Trophoblast cell (in vitro differentiated cells and primary cell): ENCODE measurements around the gene LAG3.

ENCODE experiments used
- DNase-seq, 2 donors: peaks; one replicate each; pipeline ENCODE4 v3.0.0-alpha.2; 2016
- H2AFZ ChIP-seq: 2 replicates; pipeline ENCODE4 v1.6.1; 2013; ENCODE audit warnings: low read length, moderate library complexity, mild to moderate bottlenecking; ENCODE audit not compliant: insufficient read depth, poor library complexity
- H2AK5ac ChIP-seq: 2 replicates; pipeline ENCODE4 v1.6.1; 2013; ENCODE audit warnings: mild to moderate bottlenecking, low read length
- H2BK120ac ChIP-seq: 2 replicates; pipeline ENCODE4 v1.6.1; 2013; ENCODE audit warnings: low read length, mild to moderate bottlenecking, moderate library complexity; ENCODE audit not compliant: insufficient read depth, poor library complexity
- H2BK12ac ChIP-seq: 2 replicates; pipeline ENCODE4 v1.6.1; 2013; ENCODE audit warnings: mild to moderate bottlenecking, low read length, moderate library complexity
- H2BK5ac ChIP-seq: 2 replicates; pipeline ENCODE4 v1.6.1; 2013; ENCODE audit warnings: low read length, low read depth, moderate library complexity, mild to moderate bottlenecking; ENCODE audit not compliant: poor library complexity
- H3K14ac ChIP-seq: 2 replicates; pipeline ENCODE4 v1.6.1; 2013; ENCODE audit warnings: mild to moderate bottlenecking, low read length
- H3K18ac ChIP-seq: 2 replicates; pipeline ENCODE4 v1.6.1; 2013; ENCODE audit warnings: mild to moderate bottlenecking, low read length
- H3K23ac ChIP-seq: 2 replicates; pipeline ENCODE4 v1.6.1; 2013; ENCODE audit warnings: low read length
- H3K27ac ChIP-seq: 2 replicates; pipeline ENCODE4 v1.5.1; 2013; ENCODE audit warnings: low read depth, mild to moderate bottlenecking, inconsistent platforms, low read length, moderate library complexity
- H3K27me3 ChIP-seq: 2 replicates; pipeline ENCODE4 v1.6.1; 2013; ENCODE audit warnings: inconsistent platforms, mild to moderate bottlenecking, low read length, moderate library complexity; ENCODE audit not compliant: insufficient read depth
- H3K36me3 ChIP-seq, 2 experiments: 1 replicate in 1 of 2; 2 replicates in 1 of 2; pipeline ENCODE4 v1.6.1; 2013; ENCODE audit warnings: low read length in 2 of 2, mild to moderate bottlenecking in 2 of 2, moderate library complexity in 1 of 2; ENCODE audit not compliant: insufficient read depth in 2 of 2, control insufficient read depth in 1 of 2
- H3K4ac ChIP-seq: 2 replicates; pipeline ENCODE4 v1.6.1; 2013; ENCODE audit warnings: low read depth, mild to moderate bottlenecking, low read length, moderate library complexity
- H3K4me1 ChIP-seq, 2 experiments: 1 replicate in 1 of 2; 2 replicates in 1 of 2; pipeline ENCODE4 v1.6.1; 2013; ENCODE audit warnings: low read length in 2 of 2, mild to moderate bottlenecking in 2 of 2, moderate library complexity in 1 of 2; ENCODE audit not compliant: insufficient read depth in 2 of 2, control insufficient read depth in 1 of 2
- H3K4me2 ChIP-seq: 2 replicates; pipeline ENCODE4 v1.6.1; 2013; ENCODE audit warnings: inconsistent platforms, mild to moderate bottlenecking, low read length, moderate library complexity
- H3K4me3 ChIP-seq: 2 replicates; pipeline ENCODE4 v1.5.1; 2013; ENCODE audit warnings: mild to moderate bottlenecking, low read depth, low read length, inconsistent platforms
- H3K79me1 ChIP-seq: one replicate; pipeline ENCODE4 v1.6.1; 2013; ENCODE audit warnings: low read length
- H3K79me2 ChIP-seq: 2 replicates; pipeline ENCODE4 v1.6.1; 2013; ENCODE audit warnings: low read length, mild to moderate bottlenecking; ENCODE audit not compliant: control insufficient read depth, insufficient read depth, poor library complexity
- H3K9ac ChIP-seq: 2 replicates; pipeline ENCODE4 v1.6.1; 2013; ENCODE audit warnings: mild to moderate bottlenecking, low read length
- H3K9me3 ChIP-seq: 2 replicates; pipeline ENCODE4 v1.6.1; 2013; ENCODE audit warnings: low read depth, mild to moderate bottlenecking, control low read depth, inconsistent platforms, low read length; ENCODE audit not compliant: insufficient read depth
- H4K12ac ChIP-seq: 2 replicates; pipeline ENCODE4 v1.6.1; 2013; ENCODE audit warnings: low read depth, mild to moderate bottlenecking, low read length, moderate library complexity
- H4K8ac ChIP-seq: 2 replicates; pipeline ENCODE4 v1.6.1; 2013; ENCODE audit warnings: low read depth, mild to moderate bottlenecking, low read length, moderate library complexity
- H4K91ac ChIP-seq: one replicate; pipeline ENCODE4 v1.6.1; 2013; ENCODE audit warnings: low read depth, mild to moderate bottlenecking, low read length, moderate library complexity
- WGBS: extraction: QIAGEN DNeasy Blood & Tissue Kit; methylation state at CpG from one replicate; pipeline ENCODE4 v1.1.7; 2013; ENCODE audit warnings: missing lambda C conversion rate; ENCODE audit not compliant: insufficient read length, insufficient coverage; ENCODE audit errors: extremely low coverage; 5-methylcytosine and 5-hydroxymethylcytosine counted together

The LAG3 gene

DNA sequence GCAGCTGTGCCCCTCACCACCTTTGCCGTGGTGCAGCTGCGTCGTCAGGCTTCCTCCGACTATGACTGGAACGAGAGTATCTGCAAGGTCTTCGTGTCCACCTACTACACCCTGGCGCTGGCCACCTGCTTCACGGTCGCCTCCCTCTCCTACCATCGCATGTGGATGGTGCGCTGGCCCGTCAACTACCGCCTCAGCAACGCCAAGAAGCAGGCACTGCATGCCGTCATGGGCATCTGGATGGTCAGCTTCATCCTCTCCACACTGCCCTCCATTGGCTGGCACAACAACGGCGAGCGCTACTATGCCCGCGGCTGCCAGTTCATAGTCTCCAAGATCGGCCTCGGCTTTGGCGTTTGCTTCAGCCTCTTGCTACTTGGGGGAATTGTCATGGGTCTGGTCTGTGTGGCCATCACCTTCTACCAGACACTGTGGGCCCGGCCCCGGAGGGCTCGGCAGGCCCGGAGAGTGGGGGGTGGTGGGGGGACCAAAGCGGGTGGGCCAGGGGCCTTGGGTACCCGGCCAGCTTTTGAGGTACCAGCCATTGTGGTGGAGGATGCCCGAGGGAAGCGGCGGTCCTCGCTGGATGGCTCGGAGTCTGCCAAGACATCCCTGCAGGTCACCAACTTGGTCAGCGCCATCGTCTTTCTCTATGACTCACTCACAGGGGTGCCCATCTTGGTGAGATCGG is 51.9 kb downstream of the LAG3 start:
- no peak overlapping the region for H4K8ac ChIP-seq
- H3K14ac ChIP-seq, result no peak overlapping the region
- H4K12ac ChIP-seq, result no peak overlapping the region
- DNase-seq, result no peak
- no peak overlapping the region for H4K91ac ChIP-seq
- H3K36me3 ChIP-seq, result no peaks in the 10 kb centered on the region
- no peak overlapping the region for H3K4me3 ChIP-seq
- no peak overlapping the region for H3K23ac ChIP-seq
- no CpG with 5 or more reads among the region's 37 CpGs for WGBS
- no peak overlapping the region for H2BK120ac ChIP-seq
- peak overlapping the region; percentile 27 for H2AK5ac ChIP-seq
- H3K4me2 ChIP-seq, result no peak overlapping the region
- no peaks in the 10 kb centered on the region for H3K27me3 ChIP-seq
- H2BK5ac ChIP-seq, result no peak overlapping the region
- H3K18ac ChIP-seq, result no peak overlapping the region
- H3K4me1 ChIP-seq, result peaks cover 12 to 33% of the 10 kb centered on the region in 2 experiments
- H2BK12ac ChIP-seq, result no peak overlapping the region
- H3K79me2 ChIP-seq, result peaks cover 7% of the 10 kb centered on the region
- H2AFZ ChIP-seq, result no peak overlapping the region
- H3K79me1 ChIP-seq, result peaks cover 12% of the 10 kb centered on the region
- H3K9ac ChIP-seq, result no peak overlapping the region
- no peak overlapping the region for H3K4ac ChIP-seq
- no peak overlapping the region for H3K27ac ChIP-seq
- H3K9me3 ChIP-seq, result no peaks in the 10 kb centered on the region

DNA sequence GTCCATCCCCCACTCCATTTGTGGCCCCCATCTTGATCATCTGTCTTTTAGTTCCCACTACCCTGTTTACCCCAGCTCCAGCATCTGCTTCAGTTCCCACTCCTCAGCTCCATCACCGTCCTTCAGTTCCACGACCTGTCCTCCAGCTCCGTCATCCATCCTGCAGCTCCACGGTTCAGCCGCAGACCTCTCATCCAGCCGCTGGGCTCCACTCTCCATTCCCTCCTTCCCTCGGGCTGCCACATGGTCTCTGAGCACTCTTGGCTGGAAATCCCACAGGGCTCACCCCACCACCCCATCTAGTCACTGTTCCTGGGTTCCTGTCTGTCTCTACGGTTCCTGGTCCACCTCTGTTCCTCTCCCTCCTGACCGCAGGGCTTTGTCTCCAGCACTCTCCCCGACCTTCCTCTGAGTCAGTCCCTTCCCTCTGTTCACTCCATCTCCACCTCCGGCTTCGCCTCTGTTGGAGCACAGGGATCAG is 52.6 kb downstream of the LAG3 start:
- Histone ChIP-seq H2AK5ac (no peak overlapping the region), H3K36me3 (peaks cover 0 to 2% of the 10 kb centered on the region in 2 experiments), H3K79me1 (peaks cover 15% of the 10 kb centered on the region), H3K79me2 (peaks cover 8% of the 10 kb centered on the region), H3K23ac (no peak overlapping the region), H4K91ac (no peak overlapping the region), H3K4me3 (no peak overlapping the region), H3K4me1 (peaks cover 12 to 35% of the 10 kb centered on the region in 2 experiments), H3K4me2 (no peak overlapping the region), H2BK120ac (no peak overlapping the region), H2AFZ (no peak overlapping the region), H3K9me3 (no peaks in the 10 kb centered on the region), H4K12ac (peak overlapping the region; percentile 13), H4K8ac (no peak overlapping the region), H2BK5ac (no peak overlapping the region), H3K4ac (no peak overlapping the region), H3K9ac (no peak overlapping the region), H2BK12ac (no peak overlapping the region), H3K27ac (no peak overlapping the region), H3K18ac (no peak overlapping the region), H3K14ac (no peak overlapping the region), H3K27me3 (no peaks in the 10 kb centered on the region)
- no peak for DNase-seq
- no CpG with 5 or more reads among the region's 12 CpGs for WGBS

DNA sequence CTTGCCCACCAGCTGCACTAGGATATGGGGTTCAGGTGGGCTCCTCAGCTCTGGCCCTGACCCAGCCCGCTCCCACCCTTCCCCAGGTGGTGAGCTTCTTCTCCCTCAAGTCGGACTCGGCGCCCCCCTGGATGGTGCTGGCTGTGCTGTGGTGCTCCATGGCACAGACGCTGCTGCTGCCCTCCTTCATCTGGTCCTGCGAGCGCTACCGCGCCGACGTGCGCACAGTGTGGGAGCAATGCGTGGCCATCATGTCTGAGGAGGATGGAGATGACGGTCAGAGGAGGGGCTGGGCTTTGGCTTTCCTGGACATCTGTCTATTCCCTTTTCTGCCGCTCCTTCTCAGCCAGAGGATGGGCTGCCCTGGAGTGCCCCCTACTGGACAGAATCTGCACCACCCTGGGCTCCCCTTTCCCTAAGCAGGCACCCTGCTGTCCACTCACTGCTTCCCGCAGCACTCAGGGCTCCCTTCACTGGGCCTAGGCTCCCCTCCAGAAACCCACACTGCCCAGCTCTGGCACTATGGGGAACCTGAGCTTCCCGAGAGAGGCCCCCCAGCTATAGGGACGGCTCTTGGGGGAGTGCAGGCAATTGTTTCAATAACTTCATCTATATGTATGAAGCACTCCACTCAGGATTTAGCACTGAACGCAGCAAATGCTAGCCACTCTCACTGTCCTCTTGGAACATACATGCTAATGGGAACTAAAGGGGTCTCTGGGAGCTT is 53.2 kb downstream of the LAG3 start:
- no peak overlapping the region for H3K14ac ChIP-seq
- no peaks in the 10 kb centered on the region for H3K27me3 ChIP-seq
- H3K23ac ChIP-seq, result no peak overlapping the region
- H4K12ac ChIP-seq, result no peak overlapping the region
- H4K8ac ChIP-seq, result no peak overlapping the region
- no peak overlapping the region for H3K18ac ChIP-seq
- WGBS, result no CpG with 5 or more reads among the region's 19 CpGs
- H3K4me3 ChIP-seq, result no peak overlapping the region
- no peak overlapping the region for H2AFZ ChIP-seq
- peaks cover 4 to 8% of the 10 kb centered on the region in 2 experiments for H3K36me3 ChIP-seq
- no peak overlapping the region for H2BK120ac ChIP-seq
- H3K9me3 ChIP-seq, result no peaks in the 10 kb centered on the region
- peak; percentile 73 to 82 for DNase-seq
- no peak overlapping the region for H2BK5ac ChIP-seq
- H3K4me1 ChIP-seq, result peaks cover 12 to 35% of the 10 kb centered on the region in 2 experiments
- H3K27ac ChIP-seq, result no peak overlapping the region
- peaks cover 15% of the 10 kb centered on the region for H3K79me1 ChIP-seq
- peaks cover 8% of the 10 kb centered on the region for H3K79me2 ChIP-seq
- no peak overlapping the region for H3K4ac ChIP-seq
- no peak overlapping the region for H4K91ac ChIP-seq
- no peak overlapping the region for H2AK5ac ChIP-seq
- no peak overlapping the region for H2BK12ac ChIP-seq
- no peak overlapping the region for H3K4me2 ChIP-seq
- H3K9ac ChIP-seq, result no peak overlapping the region

DNA sequence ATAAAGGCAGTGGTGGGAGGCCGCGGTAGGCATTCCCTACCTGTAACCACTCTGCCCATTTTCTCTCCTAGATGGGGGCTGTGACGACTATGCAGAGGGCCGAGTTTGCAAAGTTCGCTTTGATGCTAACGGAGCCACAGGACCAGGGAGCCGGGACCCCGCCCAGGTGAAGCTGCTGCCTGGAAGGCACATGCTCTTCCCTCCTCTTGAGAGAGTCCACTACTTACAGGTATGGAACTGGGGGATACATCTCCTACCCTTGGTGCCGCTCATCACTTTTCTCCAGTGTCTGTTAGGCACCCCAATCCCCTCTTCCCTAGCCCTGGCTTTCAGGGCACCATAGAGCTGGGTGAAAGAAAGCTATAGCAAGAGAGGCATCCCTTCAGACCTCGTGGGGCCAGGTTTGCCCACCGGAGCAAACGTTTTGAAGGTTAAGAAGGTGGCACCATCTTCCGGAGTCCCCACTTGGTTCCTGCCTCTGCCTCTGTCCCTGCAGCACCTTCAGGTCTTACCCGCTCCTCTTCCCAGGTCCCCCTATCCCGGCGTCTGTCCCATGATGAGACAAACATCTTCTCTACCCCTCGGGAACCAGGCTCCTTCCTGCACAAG is 53.9 kb downstream of the LAG3 start:
- peaks cover 11 to 15% of the 10 kb centered on the region in 2 experiments for H3K36me3 ChIP-seq
- no peak overlapping the region for H3K4me2 ChIP-seq
- H4K8ac ChIP-seq, result no peak overlapping the region
- no peak overlapping the region for H3K4me3 ChIP-seq
- no peak overlapping the region for H4K12ac ChIP-seq
- no peak overlapping the region for H2BK12ac ChIP-seq
- no peaks in the 10 kb centered on the region for H3K27me3 ChIP-seq
- H2AFZ ChIP-seq, result no peak overlapping the region
- no peak overlapping the region for H2AK5ac ChIP-seq
- H3K27ac ChIP-seq, result no peak overlapping the region
- peaks cover 9 to 32% of the 10 kb centered on the region in 2 experiments for H3K4me1 ChIP-seq
- no peak overlapping the region for H3K23ac ChIP-seq
- WGBS, result no CpG with 5 or more reads among the region's 17 CpGs
- no peak overlapping the region for H4K91ac ChIP-seq
- no peak overlapping the region for H3K14ac ChIP-seq
- DNase-seq, result no peak
- H3K9me3 ChIP-seq, result no peaks in the 10 kb centered on the region
- H3K79me1 ChIP-seq, result peaks cover 13% of the 10 kb centered on the region
- no peak overlapping the region for H3K18ac ChIP-seq
- H3K4ac ChIP-seq, result no peak overlapping the region
- no peak overlapping the region for H3K9ac ChIP-seq
- H2BK120ac ChIP-seq, result no peak overlapping the region
- H2BK5ac ChIP-seq, result no peak overlapping the region
- H3K79me2 ChIP-seq, result peaks cover 8% of the 10 kb centered on the region
